Mononuclear cell (primary cell): Measurements from ENCODE around the gene NCR2. TPM values are rescaled to one million over a fixed set of nuclear protein-coding genes. Genes with fewer than 3 reads are reported as not detected.

Experiments used
- H3K27me3 ChIP-seq: 2 replicates; pipeline ENCODE4 v1.6.0; 2011; ENCODE audit warnings: low read length, control low read depth; ENCODE audit not compliant: insufficient read depth
- H3K4me1 ChIP-seq: 2 replicates; pipeline ENCODE4 v1.5.1; 2011; ENCODE audit warnings: mild to moderate bottlenecking, low read length, control low read depth; ENCODE audit not compliant: insufficient read depth
- H3K4me3 ChIP-seq: 2 replicates; pipeline ENCODE4 v1.5.1; 2011; ENCODE audit warnings: mild to moderate bottlenecking, low read length, moderate library complexity
- H3K9me3 ChIP-seq: 2 replicates; pipeline ENCODE4 v1.5.1; 2011; ENCODE audit warnings: low read depth, mild to moderate bottlenecking, control low read depth, low read length
- total RNA-seq: library from RNA; depleted of rRNA; stranded (reverse); fragments of >200 nt; gene quantifications from one replicate; pipeline ENCODE4 v1.2.3, GENCODE V29; 2012

The NCR2 gene
- total RNA-seq, 1 donor: not detected

DNA sequence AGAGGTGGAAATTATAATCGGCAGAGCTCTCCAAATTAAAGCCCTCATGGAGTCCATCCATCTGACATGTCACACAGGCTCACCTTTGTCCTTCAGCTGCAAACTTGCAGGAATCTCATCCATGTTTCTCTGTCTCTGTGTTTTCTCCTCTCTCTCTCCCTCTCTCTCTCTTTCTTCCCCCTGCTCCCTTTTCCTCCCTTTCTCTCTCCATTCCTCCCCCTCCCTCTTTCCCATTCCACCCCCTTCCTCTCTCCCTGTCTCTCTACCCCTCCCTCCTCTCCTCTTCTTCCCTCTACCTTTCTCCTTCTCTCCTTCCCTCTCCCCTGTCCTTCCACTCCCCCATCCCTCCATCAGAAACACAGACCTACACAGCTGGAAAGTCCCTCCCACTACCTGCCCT is 6.8 kb downstream of the NCR2 start:
- no peaks in the 10 kb centered on the region for H3K9me3 ChIP-seq
- no peaks in the 10 kb centered on the region for H3K27me3 ChIP-seq
- H3K4me3 ChIP-seq: no peak overlapping the region
- H3K4me1 ChIP-seq: peaks cover 13% of the 10 kb centered on the region

DNA sequence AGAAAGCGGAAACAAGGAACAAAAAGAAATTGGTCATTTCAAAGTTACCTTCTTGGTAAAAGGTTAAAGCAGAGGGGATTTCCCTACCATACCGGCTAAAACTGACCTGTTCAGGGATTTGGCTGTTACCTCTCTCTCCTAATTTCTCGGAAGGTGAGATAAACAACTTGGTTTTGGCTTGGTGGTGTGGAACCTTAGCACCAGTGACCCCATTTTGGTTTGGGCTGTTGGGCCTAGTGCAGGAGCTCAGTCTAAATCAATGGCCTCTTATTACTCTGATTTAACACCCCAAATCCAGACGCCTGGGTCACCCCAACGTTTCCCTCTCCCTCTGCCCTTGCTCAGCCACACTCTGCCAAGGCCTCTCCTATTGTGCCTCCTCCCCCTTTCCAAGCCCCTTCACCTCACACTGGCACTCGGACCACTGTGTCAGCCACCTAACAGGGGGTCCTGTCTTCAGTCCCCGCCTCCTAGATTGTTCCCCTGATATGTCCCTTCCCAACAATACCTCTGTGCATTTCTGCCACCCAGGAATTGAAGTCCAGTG is 8.3 kb downstream of the NCR2 start:
- Histone ChIP-seq H3K4me1 (peaks cover 13% of the 10 kb centered on the region), H3K27me3 (no peaks in the 10 kb centered on the region), H3K4me3 (no peak overlapping the region), H3K9me3 (no peaks in the 10 kb centered on the region)

DNA sequence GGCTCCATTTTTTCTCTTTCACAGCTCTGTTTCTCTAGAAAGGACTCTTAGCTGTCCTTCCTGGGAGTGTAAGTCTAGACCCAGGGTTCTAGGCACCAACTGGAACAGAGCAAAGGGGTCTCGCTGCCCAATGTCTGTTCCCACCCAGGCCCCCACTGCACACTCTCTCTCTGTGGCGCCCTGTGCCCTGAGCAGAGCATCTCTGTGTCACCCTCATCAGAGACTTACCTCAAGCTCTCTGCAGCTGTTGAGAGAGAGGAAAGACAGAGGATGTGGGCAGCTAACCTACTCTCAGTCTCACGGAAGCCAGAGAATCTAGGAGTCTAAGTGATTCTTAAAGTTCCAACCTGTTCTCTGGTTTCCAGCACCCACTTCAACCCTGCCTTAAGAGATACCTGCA is 9.5 kb downstream of the NCR2 start:
- Histone ChIP-seq H3K4me1 (peaks cover 13% of the 10 kb centered on the region), H3K9me3 (no peaks in the 10 kb centered on the region), H3K27me3 (no peaks in the 10 kb centered on the region), H3K4me3 (no peak overlapping the region)

- no peaks in the 10 kb centered on the region for H3K27me3 ChIP-seq
- H3K9me3 ChIP-seq: no peaks in the 10 kb centered on the region
- H3K4me1 ChIP-seq: peaks cover 13% of the 10 kb centered on the region
- no peak overlapping the region for H3K4me3 ChIP-seq
Observed at GRCh38 chr6:41345901-41346300, 10.5 kb downstream of the NCR2 start.

GRCh38 chr6:41346441-41346840 is 11.0 kb downstream of the NCR2 start:
- H3K4me1 ChIP-seq: peaks cover 13% of the 10 kb centered on the region
- no peaks in the 10 kb centered on the region for H3K9me3 ChIP-seq
- no peak overlapping the region for H3K4me3 ChIP-seq
- no peaks in the 10 kb centered on the region for H3K27me3 ChIP-seq

DNA sequence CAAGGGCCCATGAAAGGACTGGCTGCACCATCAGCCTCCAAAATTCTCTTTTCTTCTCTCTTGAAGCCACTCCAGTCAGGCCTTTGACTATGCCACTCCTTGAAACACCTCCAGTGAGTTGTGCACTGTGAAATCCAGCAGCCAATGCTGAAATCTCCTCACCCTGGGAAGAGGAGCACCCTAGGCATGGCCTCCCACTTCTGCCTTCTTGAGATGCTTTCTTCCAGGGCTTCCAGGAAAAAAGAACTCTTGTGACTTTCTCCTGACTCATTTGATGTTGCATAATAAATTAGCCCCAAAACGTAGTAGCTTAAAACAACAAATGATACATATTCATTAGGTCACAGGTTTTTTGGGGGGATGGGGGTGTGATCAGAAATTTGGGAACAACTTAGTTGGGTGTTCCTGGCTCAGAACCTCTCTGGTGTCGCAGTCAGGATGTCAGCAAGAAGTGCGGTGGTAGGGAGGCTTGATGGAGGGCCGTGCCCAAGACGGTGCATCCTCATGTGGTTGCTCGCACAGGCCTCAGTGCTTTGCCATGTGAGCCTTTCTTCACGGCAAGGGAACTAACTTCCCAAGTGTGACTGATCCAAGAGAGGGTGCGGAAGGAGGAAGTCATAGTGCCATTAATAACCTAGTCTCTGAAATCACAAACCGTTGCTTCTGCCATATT is 12.1 kb downstream of the NCR2 start:
- Histone ChIP-seq H3K4me3 (no peak overlapping the region), H3K27me3 (no peaks in the 10 kb centered on the region), H3K4me1 (peaks cover 13% of the 10 kb centered on the region), H3K9me3 (no peaks in the 10 kb centered on the region)

DNA sequence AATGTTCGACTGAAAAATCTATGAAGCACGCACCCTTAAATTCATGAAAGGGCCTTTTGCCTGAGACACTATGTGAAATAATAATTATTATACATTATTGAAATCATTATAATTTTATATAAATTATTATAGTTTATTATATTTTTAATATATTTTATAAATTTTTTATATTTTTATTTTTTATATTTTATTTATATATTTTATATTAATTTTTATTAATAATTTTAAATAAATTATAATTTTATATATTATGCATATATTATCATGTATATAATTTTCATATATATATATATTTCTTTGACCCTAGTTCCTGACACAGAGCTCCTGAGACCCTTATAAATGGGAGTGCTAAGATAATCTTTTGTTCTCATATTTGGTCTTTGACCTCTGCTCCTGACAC is 13.5 kb downstream of the NCR2 start:
- Histone ChIP-seq H3K9me3 (no peaks in the 10 kb centered on the region), H3K4me3 (no peak overlapping the region), H3K27me3 (no peaks in the 10 kb centered on the region), H3K4me1 (peaks cover 13% of the 10 kb centered on the region)

- no peaks in the 10 kb centered on the region for H3K9me3 ChIP-seq
- H3K4me1 ChIP-seq: no peaks in the 10 kb centered on the region
- H3K4me3 ChIP-seq: no peak overlapping the region
- no peaks in the 10 kb centered on the region for H3K27me3 ChIP-seq
Observed at GRCh38 chr6:41352396-41352795, 17.0 kb downstream of the NCR2 start.

DNA sequence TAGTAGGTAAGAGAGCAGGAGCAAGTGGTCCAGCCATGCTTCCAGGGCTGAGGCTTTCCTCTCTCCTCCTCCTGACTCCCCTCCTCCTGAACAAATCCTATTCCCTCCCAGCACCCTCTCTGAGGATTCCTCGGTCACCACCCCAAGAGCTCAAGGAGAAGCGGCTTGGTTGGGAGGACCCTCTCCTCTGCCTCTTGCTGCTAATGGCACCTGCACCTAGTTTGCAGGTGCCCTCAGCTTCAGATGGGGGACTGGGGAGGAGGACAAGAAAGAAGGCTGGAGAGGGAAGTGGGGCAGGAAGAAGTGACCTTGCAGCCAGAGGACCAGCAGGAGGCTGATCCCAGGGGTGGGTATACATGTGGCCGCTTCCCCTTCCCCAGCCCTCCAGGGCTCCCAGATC is 17.5 kb downstream of the NCR2 start:
- no peaks in the 10 kb centered on the region for H3K9me3 ChIP-seq
- no peaks in the 10 kb centered on the region for H3K4me1 ChIP-seq
- H3K4me3 ChIP-seq: no peak overlapping the region
- no peaks in the 10 kb centered on the region for H3K27me3 ChIP-seq

- H3K4me3 ChIP-seq: no peak overlapping the region
- H3K4me1 ChIP-seq: no peaks in the 10 kb centered on the region
- no peaks in the 10 kb centered on the region for H3K27me3 ChIP-seq
- no peaks in the 10 kb centered on the region for H3K9me3 ChIP-seq
Observed at GRCh38 chr6:41353333-41353732, 17.9 kb downstream of the NCR2 start.

DNA sequence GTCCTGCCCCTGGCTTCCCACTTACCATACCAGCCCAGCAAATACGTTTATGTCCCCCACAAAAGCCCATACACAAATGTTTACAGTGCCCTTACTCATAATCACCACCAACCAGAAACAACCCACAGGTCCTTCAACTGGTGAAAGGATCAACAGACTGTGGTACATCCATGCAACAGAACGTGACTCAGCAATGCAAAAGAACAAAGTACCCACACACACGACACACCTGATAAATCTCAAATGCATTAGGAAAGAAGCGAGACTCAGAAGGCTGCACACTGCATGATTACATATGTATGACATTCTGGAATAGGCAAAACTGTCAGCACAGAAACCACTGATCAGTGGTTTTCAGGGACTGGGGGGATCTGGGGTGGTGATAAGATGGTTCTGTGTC is 20.5 kb downstream of the NCR2 start:
- Histone ChIP-seq H3K4me1 (no peaks in the 10 kb centered on the region), H3K27me3 (no peaks in the 10 kb centered on the region), H3K4me3 (no peak overlapping the region), H3K9me3 (peaks cover under 1% of the 10 kb centered on the region)

DNA sequence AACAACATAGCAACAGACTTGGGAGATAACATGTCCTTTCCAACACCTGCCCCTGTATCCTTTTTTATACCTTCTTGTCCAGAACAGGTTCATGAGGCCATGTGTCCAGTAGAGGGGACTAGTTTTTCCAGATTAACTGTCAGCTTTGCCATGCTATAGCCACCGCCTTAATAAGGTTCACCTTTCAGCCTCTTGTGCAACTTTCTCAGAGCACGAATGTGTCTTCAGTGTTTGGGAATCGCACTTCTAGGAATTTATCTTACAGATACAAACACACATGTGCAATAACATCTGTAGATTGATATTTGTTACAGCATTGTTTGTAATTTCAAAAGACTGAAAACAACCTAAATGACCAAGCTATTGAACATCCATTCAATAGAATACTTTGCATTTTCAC is 21.4 kb downstream of the NCR2 start:
- peaks cover 9% of the 10 kb centered on the region for H3K9me3 ChIP-seq
- H3K27me3 ChIP-seq: peaks cover 5% of the 10 kb centered on the region
- H3K4me1 ChIP-seq: no peaks in the 10 kb centered on the region
- H3K4me3 ChIP-seq: no peak overlapping the region

GRCh38 chr6:41358503-41358902 is 23.1 kb downstream of the NCR2 start:
- H3K4me1 ChIP-seq: no peaks in the 10 kb centered on the region
- peaks cover 12% of the 10 kb centered on the region for H3K27me3 ChIP-seq
- no peak overlapping the region for H3K4me3 ChIP-seq
- peaks cover 13% of the 10 kb centered on the region for H3K9me3 ChIP-seq

DNA sequence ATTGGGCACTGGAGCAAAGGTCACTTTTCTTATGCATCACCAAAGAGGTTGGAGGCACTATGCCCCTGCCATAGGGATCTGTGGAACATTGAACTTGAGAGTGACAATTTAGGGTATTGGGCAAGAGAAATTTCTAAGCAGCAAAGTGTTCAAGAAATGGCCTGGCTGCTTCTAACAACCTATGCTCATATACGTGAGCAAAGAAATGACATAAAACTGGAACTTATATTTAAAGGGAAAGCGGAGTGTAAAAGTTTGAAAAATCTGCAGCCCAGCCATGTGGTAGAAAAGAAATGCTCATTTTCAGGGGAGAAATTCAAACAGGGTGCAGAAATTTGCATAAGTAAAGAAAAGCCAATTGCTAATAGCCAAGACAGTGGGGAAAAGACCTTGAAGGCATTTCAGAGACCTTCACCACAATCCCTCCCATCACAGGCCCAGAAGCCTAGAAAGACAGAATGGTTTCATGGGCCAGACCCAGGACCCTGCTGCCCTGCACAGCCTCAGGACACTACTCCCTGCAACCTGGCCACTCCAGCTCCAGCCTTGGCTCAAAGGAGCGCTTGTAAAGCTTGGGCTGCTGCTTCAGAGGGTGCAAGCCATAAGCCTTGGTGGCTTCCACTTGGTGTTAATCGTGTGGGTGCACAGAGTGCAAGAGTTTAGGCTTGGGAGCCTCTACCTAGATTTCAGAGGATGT is 24.4 kb downstream of the NCR2 start:
- Histone ChIP-seq H3K4me1 (no peaks in the 10 kb centered on the region), H3K27me3 (peaks cover 20% of the 10 kb centered on the region), H3K9me3 (peaks cover 13% of the 10 kb centered on the region), H3K4me3 (no peak overlapping the region)

GRCh38 chr6:41360314-41360685 is 24.9 kb downstream of the NCR2 start:
- Histone ChIP-seq H3K27me3 (peaks cover 25% of the 10 kb centered on the region), H3K4me1 (no peaks in the 10 kb centered on the region), H3K4me3 (no peak overlapping the region), H3K9me3 (peaks cover 13% of the 10 kb centered on the region)

DNA sequence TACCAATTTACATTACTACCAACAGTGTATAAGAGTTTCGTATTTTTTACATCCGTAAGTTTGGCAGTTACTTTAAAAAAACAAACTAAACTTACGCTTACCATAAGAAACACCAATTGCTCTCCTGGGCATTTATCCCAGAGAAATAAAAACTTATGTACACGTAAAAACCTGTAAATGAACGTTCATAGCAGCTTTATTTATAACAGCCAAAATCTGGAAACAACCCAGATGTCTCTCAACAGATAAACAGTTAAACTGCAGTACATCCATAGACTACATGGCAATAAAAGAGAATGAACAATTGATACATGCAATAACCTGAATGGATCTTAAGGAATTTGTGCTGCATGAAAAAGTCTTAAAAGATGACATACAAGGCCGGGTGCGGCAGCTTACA is 30.7 kb downstream of the NCR2 start:
- Histone ChIP-seq H3K4me1 (no peaks in the 10 kb centered on the region), H3K9me3 (peaks cover 10% of the 10 kb centered on the region), H3K4me3 (no peak overlapping the region), H3K27me3 (peaks cover 62% of the 10 kb centered on the region)
